Stimulated activated CD8-positive, alpha-beta memory T cell treated with anti-CD3 and anti-CD28 coated beads, Interleukin-4, amount 100 ng/mL, for 48 hours (primary cell): ENCODE results near the gene MRFAP1L1.
"Not testable (repeated sequence)": the region's sequence is repeated elsewhere in the genome, so short reads cannot be mapped to it uniquely, and the experiment has no call there.

Experiments used
- DNase-seq: peaks from one replicate; pipeline ENCODE4 v3.0.0-alpha.2; 2020

The MRFAP1L1 gene

DNA sequence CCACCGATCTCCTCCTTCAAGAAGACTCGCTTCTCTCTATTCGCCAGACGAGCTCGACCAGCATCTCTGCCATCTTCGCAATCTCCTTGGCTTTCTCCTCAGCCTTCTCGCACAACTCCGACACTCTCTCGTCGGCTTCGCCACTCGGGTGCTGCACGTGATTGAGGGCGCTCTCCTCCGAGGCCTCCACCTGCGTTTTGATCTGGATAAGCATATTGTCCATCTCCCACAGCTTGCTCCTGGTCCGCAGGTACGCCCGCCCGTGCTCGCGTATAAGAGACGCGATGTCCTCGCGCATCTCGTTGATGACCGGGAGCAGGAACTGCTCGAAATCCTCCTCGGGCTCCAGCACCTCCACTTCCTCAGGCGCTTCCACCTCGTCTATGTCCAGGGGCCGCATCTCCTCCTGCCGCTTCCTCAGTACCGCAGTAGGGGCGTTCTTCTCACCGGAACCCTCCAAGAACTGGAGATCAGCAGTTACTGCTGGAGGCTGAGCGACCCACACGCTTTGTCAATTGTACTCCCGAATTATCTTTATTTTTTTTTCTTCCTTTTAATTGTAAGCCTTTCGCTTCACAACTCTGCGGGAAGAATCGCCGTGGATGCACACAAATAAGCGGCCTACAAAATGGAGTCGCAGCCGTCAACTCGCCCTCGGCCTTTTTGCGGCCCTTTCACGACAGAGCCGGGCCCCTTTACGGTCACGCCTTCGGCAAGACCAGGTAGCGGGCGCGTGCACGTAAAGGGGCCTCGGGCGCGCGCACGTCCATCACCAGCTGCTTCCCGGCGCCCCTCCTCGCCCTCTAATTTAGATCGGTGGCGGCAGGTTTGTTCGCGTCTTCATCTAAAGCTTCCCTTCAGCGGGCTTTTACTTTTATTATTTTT is at the start of gene MRFAP1L1:
TSS of gene MRFAP1L1 (minus strand) at position 636 of the 885 bp plus-strand sequence. CDS start at position 400, 236 bp downstream.
- DNase-seq: peak; percentile 97

DNA sequence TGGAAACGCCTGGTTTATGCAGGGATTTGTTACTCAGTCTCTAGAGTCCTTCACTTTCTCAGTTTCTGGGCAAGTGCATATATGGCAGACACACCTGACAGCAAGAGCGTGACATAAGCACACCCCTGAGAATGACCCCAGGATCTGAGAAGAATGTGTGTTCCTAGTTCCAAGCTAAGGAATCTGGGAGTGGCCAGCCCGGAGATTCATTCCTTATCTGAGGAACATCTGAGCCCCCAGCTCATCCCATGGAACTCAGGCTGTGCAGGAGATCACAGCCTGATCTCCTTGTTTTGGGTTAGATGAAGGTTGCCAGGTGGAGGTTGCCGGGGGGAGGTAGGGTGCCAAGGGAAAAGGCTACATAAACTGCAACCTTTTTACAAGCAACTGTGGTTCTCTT is 49.1 kb upstream of the MRFAP1L1 start:
- no peak for DNase-seq

GRCh38 chr4:6756345-6756744 is 46.7 kb upstream of the MRFAP1L1 start:
- DNase-seq: not testable (repeated sequence)

DNA sequence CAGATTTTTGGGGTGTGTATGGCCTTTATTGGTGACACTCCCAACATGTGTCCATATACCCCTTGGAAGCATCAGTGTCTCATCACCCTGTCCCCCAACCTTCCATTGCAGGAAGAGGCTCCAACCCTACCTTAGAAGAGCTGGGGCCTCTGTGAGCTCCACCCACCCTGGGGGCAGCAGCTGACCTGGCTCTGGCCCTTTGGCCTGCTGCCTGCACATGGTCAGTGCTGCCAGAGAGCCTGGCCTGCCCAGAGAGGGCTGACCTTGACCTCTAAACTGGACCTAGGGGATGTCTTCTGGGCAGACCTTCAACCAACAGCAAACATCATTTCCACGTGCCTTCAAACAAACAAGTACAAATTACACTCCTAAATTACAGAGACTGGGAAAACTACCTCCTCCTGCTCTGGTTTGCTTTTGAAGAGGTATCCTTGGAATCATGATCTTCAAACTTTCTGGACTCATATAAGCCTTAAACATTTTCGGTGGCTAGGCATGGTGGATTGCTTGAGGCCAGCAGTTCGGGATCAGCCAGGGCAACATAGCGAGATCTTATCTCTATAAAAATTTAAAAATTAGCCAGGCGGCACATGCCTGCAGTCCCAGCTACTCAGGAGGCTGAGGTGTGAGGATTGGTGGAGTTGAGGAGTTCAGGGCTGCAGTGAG is 45.6 kb upstream of the MRFAP1L1 start:
- no peak for DNase-seq

DNA sequence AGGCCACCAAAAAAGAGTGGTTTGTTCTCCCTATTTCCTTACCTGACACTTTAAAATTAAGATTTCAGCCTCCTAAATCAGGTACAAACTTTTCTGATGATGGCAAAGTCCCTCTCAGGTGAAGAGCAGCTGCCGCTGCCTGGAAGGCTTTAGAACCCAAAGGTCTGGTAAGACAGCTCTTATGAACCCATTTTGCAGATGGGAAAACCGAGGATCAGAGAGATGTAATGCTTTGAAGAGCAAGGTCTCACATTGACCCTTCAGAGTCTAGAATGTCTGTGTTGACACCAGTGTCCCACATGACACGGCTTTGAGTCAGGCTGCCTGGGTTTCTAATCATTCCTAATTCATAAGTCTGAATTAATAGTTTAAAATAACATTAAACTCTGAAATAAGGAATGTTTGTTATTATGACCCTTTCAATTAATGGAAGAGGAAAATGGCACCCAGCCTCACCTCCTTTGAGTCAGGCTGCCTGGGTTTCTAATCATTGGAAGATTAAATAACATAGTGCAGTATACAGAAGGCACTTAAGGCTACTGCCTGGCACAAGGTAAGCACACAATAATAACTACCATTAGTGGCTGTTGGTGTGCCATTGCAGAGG is 44.9 kb upstream of the MRFAP1L1 start:
- DNase-seq: no peak

DNA sequence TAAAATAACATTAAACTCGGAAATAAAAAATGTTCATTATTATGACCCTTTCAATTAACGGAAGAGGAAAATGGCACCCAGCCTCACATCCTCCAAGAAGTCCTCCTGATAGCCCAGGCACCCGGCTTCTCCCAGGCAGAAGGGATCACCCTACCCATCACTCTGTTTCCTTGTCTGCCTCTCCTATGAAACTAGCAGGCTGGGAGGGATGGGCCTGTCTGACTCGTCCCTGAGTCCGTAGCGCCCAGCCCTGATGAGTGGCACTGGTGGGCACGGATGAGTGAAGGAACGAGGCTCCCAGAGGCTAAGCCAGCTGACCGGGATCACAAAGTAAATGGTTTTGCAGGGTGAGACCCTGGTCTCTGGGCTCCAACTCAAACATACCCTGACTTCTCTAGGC is 44.2 kb upstream of the MRFAP1L1 start:
- no peak for DNase-seq

- DNase-seq: no peak
Observed at GRCh38 chr4:6753103-6753560, 43.5 kb upstream of the MRFAP1L1 start.

DNA sequence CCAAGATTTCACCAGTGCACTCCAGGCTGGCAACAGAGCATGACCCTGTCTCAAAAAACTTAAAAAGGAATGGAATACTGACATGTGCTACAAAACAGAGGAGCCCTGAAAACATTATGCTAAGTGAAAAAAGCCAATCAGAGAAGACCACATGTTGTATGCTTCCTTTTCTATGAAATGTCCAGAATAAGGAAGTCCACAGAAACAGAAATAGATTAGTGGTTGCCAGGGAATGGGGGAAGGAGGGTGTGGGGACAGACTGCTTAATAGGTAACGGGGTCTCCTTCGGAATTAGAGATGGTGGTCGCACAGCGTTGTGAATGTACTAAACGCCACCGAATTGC is 42.8 kb upstream of the MRFAP1L1 start:
- DNase-seq: no peak

DNA sequence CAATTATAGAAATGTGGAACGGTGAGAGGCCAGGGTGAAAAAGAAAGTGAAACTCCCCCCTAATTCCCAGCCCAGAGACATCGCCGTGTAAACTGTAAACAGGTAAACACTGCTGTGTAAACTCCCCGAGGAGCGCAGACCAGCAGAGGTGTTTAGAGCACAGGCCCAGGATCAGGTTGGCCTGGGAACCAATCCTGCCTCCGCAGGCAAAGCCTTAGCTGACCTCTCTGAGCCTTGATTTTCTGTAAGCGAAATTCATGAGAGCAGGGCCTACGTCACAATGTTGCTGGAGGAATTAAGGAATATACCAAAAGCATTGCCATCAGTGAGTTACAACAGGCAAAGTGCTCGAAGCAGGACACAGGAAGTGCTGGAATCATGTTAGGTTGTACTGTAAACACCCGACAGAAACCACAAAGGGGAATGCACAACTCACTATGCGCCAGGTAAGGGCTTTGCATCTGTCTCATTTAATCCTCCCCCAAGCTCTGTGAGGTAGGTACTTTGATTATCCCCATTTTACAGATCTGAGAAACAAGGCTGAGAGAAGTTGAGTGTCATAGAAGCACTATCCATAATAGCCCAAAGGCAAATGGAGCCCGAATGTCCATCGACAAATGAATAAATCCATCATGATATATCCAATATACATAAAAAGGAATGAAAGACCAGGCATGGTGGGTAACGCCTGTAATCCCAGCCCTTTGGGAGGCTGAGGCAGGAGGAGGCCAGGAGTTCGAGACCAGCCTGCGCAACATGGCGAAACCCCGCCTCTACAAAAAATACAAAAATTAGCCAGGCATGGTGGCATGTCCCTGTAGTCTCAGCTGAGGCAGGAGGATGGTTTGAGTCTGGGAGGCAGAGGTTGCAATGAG is 42.2 kb upstream of the MRFAP1L1 start:
- DNase-seq: no peak

GRCh38 chr4:6750286-6751221 is 40.9 kb upstream of the MRFAP1L1 start:
- DNase-seq: no peak

- DNase-seq: no peak
Observed at GRCh38 chr4:6749340-6750171, 39.9 kb upstream of the MRFAP1L1 start.

GRCh38 chr4:6748286-6748685 is 38.6 kb upstream of the MRFAP1L1 start:
- no peak for DNase-seq

DNA sequence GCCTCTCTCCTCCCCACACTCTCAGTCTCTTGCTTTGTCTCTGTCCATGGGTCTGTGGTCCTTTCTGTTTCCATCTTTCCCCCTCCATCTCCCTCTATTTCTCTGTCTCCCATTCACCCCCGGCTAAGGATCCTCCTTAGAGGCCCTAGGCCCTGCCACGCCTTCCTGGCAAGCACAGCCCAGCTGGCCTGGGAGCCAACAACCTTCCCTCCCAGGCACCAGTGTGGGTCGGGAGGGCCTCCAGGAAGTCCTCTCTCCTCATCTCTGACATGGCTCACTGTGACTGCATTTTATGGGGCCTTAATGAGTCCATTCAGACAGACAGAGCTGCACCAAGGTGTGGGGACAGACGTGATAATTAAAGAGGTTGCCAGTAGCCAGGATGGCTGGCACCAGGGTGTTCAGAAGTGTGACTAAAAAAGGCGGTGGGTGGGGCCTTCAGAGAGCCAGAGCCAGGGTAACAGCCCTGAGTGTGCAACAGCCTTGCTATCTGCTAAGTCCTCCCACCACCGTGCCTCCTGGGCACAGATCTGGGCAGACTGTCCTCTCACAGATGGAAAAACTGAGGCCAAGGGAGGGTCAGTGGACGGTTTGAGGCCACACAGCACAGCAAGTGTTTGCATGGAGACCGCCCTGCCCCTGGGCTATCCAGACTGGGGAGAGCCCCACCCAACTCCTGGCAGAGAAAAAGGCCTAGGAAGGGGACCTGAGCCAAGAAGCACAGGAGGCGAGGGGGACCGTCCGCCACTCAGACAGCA is 37.8 kb upstream of the MRFAP1L1 start:
- no peak for DNase-seq

DNA sequence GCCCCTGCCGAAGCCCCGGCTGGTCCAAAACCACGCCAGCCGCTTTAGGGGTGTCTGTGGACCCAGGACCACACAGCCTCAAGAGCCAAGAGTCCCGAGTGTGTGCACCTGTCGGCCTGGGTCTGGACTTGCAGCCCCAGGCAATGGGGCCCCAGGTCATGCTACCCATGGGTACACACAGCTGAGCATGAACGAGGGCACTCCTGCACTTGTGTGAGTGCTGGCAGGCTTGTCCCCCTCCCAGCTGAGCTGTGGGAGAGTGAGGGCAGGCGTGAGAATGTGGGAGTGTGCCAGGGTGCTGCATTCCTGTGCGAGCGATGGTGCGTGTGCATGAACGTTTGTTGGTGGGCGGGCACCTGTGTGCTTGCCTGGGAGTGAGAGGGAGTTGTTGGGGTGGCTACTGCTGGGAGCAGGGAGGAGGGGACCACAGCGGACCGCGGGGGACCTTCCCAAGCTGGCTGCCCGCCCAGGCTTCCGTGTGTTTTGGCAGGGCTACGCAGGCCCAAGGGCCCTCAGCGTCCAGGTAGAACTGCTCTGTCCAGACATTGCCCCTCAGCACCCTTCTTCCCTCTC is 37.1 kb upstream of the MRFAP1L1 start:
- DNase-seq: no peak

DNA sequence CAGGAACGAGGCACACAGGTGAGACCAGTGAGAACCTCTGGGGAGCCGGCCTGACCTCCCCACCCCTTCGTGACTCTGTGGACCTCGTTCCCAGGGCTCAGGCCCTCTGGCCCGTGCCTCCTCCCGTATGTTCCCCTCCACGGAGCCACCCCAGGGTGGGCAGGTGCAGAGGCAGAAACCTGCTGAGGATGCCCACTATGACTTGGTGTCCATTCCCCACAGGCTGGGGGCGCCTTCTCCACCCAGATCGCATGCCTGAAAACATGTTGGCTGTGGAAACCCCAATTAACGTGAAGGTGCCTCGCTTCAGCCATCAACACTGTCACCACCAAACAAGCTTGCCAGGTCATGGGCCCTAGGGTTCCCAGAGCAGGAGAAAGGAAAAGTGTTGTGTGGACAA is 33.3 kb upstream of the MRFAP1L1 start:
- DNase-seq: no peak

DNA sequence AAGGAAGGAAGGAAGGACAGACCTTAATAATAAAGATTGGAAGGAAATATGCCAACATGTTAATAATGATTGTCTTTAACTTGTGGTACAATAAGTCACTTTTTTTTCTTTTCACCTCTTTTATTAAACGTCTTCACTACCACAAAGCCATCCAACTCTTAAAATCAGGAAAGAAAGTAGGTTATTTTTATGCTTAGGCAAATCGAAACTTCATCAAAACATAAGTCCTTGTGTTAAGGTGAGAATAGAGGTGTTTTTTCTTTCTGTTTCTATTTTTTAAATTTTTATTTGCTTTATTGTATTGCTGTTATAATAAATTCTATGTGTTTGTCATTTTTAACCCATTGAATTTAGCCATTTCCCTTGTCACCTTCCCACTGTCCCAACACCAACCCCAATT is 32.8 kb upstream of the MRFAP1L1 start:
- DNase-seq: no peak

DNA sequence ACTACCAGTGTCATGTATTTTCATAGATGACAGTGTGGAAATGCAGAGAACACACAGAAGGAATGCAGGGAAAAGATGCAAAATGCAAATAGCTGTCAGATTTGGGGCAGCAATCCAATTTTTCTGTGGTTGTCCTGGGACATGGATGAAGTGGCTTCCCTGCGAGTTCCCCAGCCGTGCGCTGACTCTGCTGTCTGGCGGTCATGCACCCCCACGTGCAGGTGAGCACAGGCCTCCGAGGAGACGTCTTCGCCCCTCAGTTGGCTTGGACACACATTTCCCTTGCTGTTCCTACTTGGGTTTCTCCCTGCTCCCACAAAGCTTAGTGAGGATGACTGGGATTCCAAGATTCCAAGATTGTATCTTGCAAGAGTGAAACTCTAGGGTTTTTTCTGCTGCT is 30.7 kb upstream of the MRFAP1L1 start:
- DNase-seq: no peak

- no peak for DNase-seq
Observed at GRCh38 chr4:6739920-6740319, 30.3 kb upstream of the MRFAP1L1 start.

GRCh38 chr4:6734165-6734786 is 24.6 kb upstream of the MRFAP1L1 start:
- no peak for DNase-seq
